ENCODE results near the gene MARVELD1. TPM values are rescaled to one million over a fixed set of nuclear protein-coding genes. Genes with fewer than 3 reads are reported as not detected.

The MARVELD1 gene
- total and polyA plus RNA-seq, 2 of the 13 experiments (the other 11 are each of a cell fraction or from before 2014, with no cell fraction given): not detected

- intact Hi-C loops (cut with micrococcal nuclease; ENCODE audit: unreplicated experiment) (no loop called here), in situ Hi-C loops (cut with HindIII; ENCODE audit: extremely low pct_ligation_motif_present, low pct_unique_long_range_greater_than_20kb) (no loop called here)
- Histone ChIP-seq H3K4me3 (replicated peaks in 1 of 3; ENCODE audit: insufficient read depth in 1 of 3, low read depth in 2 of 3, low read length in 3 of 3) (peak overlapping the region; percentile 42 to 66 (median 57)), H3K79me2 (ENCODE audit: insufficient read depth, low read length) (peaks cover 34% of the 10 kb centered on the region), H3K9me3 (ENCODE audit: low read length) (no peaks in the 10 kb centered on the region), H2AFZ (ENCODE audit: low read length) (peak overlapping the region; percentile 61), H3K27me3 (ENCODE audit: control insufficient read depth in 1 of 2, insufficient read depth in 2 of 2, low read length in 2 of 2) (no peaks in the 10 kb centered on the region; a peak in 1 of 5 replicates), H3K27ac (ENCODE audit: extremely low read length, insufficient read depth, low read length) (peak overlapping the region; percentile 94), H3K4me2 (ENCODE audit: low read depth, low read length) (peak overlapping the region; percentile 94), H3K4me1 (ENCODE audit: insufficient read depth, low read length) (peaks cover 44% of the 10 kb centered on the region), H3K36me3 (replicated peaks in 1 of 2; ENCODE audit: control insufficient read depth in 1 of 2, insufficient read depth in 2 of 2, low read length in 2 of 2) (no peaks in the 10 kb centered on the region), H4K20me1 (ENCODE audit: insufficient read depth, low read length) (0 out of 2 replicates have a peak, but pooled peaks cover under 1% of the 10 kb centered on the region), H3K9ac (ENCODE audit: insufficient read depth, low read depth, low read length) (peak overlapping the region; percentile 86)
- FAIRE-seq: peak; percentile 82
- BruUV-seq (replicated peaks): TSS peak; percentile 87
- peak; percentile 5 for ATAC-seq
- WGBS (ENCODE audit: low lambda C conversion rate): 5% methylated on average over 14 of the region's 14 CpGs
- ChIA-PET POLR2A (interaction anchor here (0.9 to 3.5 kb wide), 16 partner anchors 10 to 287 kb away, joined by 3 to 39 read pairs (median 8); partner anchors contain the start of genes HOGA1, PI4K2A, RRP12 and UBTD1), CTCF (ENCODE audit: low intra/inter-chr PET ratio, low total read pairs) (no interaction called here)
- peak; percentile 66 for DNase-seq (ENCODE audit: low spot score)
- TF ChIP-seq MED1 (CRISPR knock-in tag; IDR thresholded peaks at IDR 0.05) (no peak; the same call in 1 of the 2 replicates), RBFOX2 (IDR thresholded peaks at IDR 0.05; ENCODE audit: low read depth, low read length) (no peak), ZNF552 (CRISPR knock-in tag; IDR thresholded peaks at IDR 0.05; ENCODE audit: borderline replicate concordance) (0 out of 2 replicates have a peak, but pooled peaks have one; percentile 15), HOXD1 (CRISPR knock-in tag; IDR thresholded peaks at IDR 0.05) (no peak), CC2D1A (CRISPR knock-in tag; IDR thresholded peaks at IDR 0.05) (no peak), TBX2 (CRISPR knock-in tag; IDR thresholded peaks at IDR 0.05; ENCODE audit: borderline replicate concordance) (no peak), ZNF547 (CRISPR knock-in tag; IDR thresholded peaks at IDR 0.05) (0 out of 2 replicates have a peak, but pooled peaks have one; percentile 1), ATF7 (IDR thresholded peaks at IDR 0.05) (0 out of 2 replicates have a peak, but pooled peaks have one; percentile 23), ATF7 (CRISPR knock-in tag; IDR thresholded peaks at IDR 0.05) (no peak), ZNF33B (CRISPR knock-in tag; IDR thresholded peaks at IDR 0.05) (no peak; the same call in 1 of the 2 replicates)
- TF ChIP-seq, protein P1, sequence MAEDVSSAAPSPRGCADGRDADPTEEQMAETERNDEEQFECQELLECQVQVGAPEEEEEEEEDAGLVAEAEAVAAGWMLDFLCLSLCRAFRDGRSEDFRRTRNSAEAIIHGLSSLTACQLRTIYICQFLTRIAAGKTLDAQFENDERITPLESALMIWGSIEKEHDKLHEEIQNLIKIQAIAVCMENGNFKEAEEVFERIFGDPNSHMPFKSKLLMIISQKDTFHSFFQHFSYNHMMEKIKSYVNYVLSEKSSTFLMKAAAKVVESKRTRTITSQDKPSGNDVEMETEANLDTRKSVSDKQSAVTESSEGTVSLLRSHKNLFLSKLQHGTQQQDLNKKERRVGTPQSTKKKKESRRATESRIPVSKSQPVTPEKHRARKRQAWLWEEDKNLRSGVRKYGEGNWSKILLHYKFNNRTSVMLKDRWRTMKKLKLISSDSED (CRISPR knock-in tag; IDR thresholded peaks at IDR 0.05): no peak
- TF ChIP-seq, protein P2, sequence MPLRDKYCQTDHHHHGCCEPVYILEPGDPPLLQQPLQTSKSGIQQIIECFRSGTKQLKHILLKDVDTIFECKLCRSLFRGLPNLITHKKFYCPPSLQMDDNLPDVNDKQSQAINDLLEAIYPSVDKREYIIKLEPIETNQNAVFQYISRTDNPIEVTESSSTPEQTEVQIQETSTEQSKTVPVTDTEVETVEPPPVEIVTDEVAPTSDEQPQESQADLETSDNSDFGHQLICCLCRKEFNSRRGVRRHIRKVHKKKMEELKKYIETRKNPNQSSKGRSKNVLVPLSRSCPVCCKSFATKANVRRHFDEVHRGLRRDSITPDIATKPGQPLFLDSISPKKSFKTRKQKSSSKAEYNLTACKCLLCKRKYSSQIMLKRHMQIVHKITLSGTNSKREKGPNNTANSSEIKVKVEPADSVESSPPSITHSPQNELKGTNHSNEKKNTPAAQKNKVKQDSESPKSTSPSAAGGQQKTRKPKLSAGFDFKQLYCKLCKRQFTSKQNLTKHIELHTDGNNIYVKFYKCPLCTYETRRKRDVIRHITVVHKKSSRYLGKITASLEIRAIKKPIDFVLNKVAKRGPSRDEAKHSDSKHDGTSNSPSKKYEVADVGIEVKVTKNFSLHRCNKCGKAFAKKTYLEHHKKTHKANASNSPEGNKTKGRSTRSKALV (CRISPR knock-in tag; IDR thresholded peaks at IDR 0.05): peak; percentile 1; the same call in 1 of the 2 replicates
- TF ChIP-seq, protein P3, sequence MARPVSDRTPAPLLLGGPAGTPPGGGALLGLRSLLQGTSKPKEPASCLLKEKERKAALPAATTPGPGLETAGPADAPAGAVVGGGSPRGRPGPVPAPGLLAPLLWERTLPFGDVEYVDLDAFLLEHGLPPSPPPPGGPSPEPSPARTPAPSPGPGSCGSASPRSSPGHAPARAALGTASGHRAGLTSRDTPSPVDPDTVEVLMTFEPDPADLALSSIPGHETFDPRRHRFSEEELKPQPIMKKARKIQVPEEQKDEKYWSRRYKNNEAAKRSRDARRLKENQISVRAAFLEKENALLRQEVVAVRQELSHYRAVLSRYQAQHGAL (CRISPR knock-in tag; IDR thresholded peaks at IDR 0.05; ENCODE audit: not compliant biosample characterization): no peak
- TF ChIP-seq, protein P4, sequence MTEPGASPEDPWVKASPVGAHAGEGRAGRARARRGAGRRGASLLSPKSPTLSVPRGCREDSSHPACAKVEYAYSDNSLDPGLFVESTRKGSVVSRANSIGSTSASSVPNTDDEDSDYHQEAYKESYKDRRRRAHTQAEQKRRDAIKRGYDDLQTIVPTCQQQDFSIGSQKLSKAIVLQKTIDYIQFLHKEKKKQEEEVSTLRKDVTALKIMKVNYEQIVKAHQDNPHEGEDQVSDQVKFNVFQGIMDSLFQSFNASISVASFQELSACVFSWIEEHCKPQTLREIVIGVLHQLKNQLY (CRISPR knock-in tag; IDR thresholded peaks at IDR 0.05): no peak
Observed at GRCh38 chr10:97687785-97688781, 25.4 kb upstream of the MARVELD1 start.

All from HepG2 (cell line).